GM21717 (cell line): Measurements from ENCODE around the gene SMCHD1.
A peak's percentile ranks its signal among the peaks of the same experiment; 100 is the strongest.
"Not testable (repeated sequence)": the region's sequence is repeated elsewhere in the genome, so short reads cannot be mapped to it uniquely, and the experiment has no call there.

Experiments used
- ATAC-seq: cut with Tn5 transposase; IDR thresholded peaks from one replicate; pipeline ENCODE4 v1.9.1; 2021; ENCODE audit warnings: mild to moderate bottlenecking, moderate library complexity; ENCODE audit not compliant: unreplicated experiment

The SMCHD1 gene

DNA sequence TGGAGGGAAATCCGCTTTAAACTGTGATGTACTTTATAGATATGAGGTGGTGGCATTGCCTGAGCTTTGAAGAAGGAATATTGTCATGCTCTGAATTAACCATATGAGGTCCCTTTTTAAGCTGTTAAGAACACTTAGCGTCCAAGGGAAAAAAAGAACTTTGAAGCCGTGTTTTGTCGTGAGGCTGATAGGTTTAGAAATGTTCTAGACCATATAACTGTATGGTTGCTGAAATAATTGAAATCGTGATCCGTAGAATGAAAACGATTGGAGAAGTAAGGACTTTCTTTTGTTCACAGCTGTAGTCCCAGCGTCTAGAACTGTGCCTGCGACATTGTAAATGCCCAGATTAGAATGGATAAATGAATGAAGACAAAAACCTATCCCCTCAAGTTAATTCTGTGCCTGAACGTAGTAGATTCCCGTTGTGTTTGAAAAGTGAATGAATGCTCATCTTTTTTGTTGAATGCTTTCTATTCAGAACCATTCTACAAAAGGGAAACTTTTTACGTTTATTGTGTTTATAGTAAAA lies 1.5 kb downstream of the SMCHD1 start:
- ATAC-seq = no peak

DNA sequence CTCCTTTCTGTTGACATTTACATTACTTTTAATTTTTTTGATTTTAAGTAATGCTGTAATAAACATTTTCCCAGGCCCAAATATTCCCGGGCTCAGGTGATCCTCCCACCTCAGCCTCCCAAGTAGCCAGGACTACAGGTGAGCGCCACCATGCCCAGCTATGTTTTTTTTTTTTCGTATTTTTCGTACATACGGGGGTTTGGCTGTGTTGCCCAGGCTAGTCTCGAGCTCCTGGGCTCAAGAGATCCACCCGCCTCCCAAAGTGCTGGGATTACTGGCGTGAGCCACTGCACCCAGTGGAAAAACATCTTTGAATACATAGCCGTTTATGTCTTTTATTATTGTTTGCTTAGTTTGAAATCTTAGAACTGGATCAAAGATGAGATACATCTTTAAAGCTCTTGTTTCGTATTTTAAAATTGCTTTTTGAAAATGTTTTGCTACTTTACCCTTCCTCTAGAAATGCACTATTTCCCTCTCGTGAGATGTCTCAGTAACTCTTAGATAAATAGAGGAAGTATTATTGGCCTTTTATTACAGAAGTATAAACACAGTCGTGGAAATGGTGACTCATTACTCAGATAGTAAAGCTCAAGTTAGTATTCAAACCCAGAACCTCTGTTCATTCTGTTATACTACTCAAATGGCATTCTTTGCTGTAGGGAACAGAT lies 2.4 kb downstream of the SMCHD1 start:
- no peak for ATAC-seq

DNA sequence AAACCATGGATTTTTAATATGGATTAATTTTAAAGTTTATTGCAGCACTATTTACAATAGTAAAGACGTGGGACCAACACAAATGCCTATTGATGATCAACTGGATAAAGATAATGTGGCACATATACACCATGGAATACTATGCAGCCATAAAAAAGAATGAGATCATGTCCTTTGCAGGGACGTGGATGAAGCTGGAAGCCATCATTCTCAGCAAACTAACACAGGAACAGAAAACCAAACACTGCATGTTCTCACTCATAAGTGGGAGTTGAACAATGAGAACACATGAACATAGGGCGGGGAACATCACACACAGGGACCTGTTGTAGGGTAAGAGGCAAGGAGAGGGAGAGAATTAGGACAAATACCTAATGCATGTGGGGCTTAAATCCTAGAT lies 5.3 kb downstream of the SMCHD1 start:
- ATAC-seq = not testable (repeated sequence)

DNA sequence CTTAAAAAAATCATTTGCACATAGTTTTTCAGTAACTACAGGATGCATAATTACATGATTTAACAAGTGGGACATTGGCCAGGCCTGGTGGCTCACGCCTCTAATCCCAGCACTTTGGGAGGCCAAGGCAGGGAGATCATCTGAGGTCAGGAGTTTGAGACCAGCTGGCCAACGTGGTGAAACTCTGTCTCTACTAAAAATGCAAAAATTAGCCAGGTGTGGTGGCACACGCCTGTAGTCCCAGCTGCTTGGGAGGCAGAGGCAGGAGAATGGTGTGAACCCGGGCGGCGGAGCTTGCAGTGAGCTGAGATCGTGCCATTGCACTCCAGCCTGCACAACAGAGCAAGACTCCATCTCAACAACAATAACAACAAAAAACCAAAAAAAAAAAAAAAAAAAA lies 6.8 kb downstream of the SMCHD1 start:
- not testable (repeated sequence) for ATAC-seq

DNA sequence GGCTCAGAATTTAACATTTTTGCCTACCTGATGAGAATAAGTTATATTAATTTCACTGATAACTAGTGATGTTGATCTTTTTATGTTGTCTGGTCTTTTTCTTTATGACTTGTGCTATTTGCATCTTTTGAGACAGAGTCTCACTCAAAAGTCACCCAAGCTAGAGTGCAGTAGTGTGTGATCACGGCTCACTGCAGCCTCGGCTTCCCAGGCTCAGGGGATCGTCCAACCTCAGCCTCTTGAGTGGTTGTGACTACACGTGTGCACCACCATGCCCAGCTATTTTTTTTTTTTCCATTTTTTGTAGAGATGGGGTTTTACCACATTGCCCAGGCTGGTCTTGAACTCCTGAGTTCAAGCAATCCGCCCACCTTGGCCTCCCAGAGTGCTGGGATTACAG lies 7.5 kb downstream of the SMCHD1 start:
- ATAC-seq = no peak

DNA sequence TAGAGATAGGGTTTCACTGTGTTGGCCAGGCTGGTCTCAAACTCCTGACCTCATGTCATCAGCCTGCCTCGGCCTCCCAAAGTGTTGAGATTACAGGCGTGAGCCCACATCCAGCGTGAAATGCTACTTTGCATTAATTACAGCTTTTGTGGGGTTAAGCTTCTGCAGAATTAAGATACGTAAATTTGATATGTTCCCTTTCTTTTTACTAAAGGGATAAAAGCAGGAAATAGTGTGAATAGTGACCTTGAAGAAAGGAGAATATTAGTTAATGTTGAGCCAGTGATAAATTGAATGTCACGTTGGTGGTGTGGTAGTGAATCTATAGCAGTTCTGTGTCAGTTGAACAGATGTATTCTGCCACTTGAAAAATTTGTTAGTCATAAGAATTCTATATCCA lies 16.9 kb downstream of the SMCHD1 start:
- no peak for ATAC-seq

DNA sequence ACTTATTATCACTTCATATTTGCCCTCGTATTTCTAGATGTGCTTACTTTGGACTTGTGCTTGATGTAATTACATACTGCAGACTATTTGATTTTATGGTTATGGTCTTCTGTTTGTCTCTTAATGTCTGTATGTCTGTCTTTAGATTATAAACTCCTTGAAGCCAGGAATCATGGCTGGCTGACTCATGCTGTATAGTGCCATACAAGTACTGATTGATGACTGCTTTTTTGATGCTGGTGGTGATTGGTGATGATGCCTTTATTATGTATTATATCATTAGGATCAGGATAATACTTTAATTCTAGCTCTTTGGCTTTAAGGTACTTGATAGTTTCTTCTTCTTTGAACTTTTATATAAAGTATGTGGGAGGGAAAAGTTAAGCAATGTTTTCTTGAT lies 17.3 kb downstream of the SMCHD1 start:
- no peak for ATAC-seq

DNA sequence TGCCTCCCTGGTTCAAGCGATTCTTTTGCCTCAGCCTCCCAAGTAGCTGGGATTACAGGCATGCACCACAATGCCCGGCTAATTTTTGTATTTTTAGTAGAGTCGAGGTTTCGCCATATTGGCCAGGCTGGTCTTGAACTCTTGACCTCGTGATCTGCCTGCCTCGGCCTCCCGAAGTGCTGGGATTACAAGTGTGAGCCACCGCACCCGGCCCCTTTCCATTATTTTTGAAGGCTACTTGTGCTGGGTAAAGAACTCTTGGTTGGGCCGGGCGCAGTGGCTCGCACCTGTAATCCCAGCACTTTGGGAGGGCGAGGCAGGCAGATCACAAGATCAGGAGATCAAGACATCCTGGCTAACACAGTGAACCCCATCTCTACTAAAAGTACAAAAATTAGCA lies 23.4 kb downstream of the SMCHD1 start:
- not testable (repeated sequence) for ATAC-seq

DNA sequence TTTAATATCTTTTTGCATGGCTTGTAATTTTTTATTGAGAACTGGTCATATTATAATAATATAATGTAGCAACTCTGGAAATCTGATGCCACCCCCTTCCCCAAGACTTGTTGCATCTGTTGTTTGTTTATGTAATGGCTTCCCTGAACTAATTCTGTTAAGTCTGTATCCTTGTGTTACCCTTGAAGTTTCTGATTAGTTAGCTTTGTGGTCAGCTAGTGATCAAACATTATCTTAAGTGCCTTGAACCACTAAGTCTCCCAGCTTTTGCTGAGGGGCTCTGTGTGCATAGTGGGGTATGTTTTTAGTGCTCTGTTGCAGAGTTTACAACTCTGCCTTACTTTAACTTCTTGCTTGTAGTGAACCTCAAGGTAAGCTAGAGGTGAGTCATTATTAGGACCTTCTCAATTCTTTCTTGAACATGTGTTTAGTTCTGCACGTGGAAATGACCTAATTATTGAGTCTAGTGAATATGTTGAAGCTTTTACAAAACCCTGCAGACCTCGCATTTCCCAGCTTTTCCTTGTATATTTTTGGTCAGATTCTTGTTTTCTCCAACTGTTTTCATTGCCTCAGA lies 24.8 kb downstream of the SMCHD1 start:
- ATAC-seq = no peak

DNA sequence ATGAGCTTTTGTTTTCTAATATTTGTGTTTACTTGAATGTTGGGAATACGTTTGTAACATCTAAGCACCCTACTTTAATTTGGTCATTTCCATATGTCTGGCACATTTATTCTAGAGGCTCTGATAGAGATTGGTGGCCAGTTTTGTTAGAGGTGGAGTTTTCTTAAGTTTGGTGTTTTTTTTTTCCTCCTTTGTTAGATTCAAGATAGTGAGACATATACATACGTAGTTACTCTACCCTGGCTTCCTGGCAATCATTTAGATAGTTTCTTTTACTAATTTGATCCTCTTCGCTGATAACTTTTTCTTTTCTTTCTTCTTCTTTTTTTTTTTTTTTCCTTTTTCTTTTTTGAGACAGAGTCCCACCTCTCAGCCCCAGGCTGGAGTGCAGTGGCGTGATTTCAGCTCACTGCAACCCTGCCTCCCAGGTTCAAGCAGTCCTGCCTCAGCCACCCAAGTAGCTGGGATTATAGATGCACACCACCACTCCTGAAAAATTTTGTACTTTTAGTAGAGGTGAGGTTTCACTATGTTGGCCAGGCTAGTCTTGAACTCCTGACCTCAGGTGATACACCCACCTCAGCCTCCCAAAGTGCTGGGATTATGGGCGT lies 26.6 kb downstream of the SMCHD1 start:
- no peak for ATAC-seq

DNA sequence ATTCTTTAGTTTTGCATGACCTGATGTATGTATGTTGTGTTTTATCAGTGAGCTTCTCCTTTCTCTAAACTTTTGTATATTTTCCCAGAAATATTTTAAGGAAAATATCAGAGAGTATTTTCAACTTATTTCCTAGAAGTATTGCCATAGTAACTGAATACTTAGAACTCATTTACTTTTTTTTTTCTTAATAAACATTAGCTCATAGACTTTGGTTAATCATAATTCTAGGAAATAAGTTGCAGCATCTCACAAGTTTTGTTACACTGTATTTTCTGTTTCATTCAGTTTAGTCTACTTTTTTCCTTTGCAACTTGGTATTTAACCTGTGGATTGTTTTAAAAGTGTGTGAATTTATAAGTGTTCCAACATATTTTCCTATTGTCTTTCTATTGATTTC lies 27.5 kb downstream of the SMCHD1 start:
- no peak for ATAC-seq

DNA sequence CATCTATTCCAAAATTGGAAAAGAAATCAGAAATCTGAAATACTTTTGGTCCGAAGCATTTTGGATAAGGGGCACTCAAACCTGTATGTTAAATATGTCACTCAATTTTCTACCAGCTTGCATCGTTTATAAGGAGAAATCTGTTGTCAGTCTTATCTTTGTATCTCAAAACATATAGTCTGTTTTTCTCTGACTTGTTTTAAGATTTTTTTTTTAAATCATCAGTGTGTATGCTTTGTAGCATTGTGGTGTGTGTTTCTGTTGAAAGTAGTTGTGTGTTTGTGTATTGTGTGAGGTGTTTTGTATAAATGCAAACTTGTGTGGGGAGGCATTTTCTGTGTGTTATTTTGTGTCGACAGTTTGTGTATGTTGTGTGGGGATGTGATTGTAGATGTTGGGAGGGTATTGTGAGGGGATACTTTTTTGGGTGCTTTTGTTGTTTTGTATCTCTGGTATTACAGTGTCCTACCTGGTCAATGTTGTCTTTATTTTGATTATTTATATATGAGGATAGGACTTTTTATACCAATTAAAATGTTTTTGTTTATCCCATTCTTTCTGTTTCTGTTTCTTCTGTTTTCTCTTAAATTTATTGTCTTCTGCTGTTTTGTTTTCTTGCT lies 30.9 kb downstream of the SMCHD1 start:
- ATAC-seq = no peak

DNA sequence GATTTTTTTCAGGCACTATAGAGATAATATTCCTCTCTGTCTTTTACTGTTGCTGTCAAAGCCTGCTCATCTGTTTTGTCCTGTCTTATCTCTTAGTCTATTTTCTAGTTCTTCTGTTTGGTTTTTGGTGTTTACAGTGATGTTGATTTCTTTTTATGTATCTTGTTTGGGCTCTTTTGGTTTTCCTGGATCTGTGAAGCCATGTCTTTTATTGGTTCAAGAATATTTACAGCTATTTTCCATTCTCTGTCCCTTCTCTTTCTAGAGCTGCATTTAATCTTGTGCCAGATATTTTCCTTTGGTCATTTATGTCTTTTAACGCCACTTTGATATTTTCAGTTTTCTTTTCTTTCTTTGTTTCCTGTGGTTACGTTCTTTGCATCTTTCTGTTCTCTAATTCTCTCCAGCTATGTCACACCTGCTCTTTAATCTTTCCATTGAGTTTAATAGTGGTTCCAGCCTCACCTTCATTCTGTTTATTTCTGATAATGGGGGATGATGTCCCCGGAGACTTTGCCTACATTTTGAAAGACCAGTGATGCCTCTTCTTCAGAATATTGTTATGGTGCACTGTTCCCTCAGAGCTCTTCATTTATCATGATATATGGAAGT lies 32.0 kb downstream of the SMCHD1 start:
- ATAC-seq = peak; percentile 78

DNA sequence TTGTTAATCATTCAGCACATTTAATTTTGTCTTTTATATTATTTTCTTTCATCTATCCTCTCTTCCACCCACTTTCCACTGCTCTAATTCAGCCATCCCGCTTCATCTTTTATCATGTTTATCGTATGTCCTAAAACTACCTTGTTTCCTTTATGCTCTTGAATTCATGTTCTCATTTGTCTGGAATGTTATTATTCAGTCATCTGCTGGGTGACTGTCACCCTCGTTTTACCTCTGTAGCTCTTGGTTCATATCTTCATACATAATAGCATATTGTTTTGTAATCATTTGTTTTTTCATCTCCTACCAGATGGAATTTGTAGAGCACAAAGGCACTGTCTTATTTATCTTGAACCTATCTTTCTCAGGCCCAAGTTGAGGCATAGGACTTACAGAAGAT lies 37.0 kb downstream of the SMCHD1 start:
- no peak for ATAC-seq

DNA sequence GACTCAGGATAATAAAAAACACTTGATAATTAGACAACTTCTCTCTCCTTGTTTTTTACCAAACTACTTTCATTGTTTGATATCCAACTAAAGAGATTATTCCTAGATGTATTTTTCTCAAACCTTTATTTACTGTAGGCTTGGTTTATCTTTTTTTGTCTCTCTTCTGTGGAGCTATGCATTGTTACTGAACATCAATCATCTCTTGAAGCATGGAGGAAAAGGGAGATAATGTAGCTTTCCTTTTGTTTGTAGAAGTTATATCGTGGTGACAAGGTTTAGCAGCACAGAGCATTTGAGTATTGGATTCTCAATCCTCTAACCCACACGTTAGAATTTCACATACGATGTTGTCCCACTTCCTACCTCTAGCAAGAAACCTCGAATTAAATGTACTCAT lies 41.7 kb downstream of the SMCHD1 start:
- ATAC-seq = no peak

DNA sequence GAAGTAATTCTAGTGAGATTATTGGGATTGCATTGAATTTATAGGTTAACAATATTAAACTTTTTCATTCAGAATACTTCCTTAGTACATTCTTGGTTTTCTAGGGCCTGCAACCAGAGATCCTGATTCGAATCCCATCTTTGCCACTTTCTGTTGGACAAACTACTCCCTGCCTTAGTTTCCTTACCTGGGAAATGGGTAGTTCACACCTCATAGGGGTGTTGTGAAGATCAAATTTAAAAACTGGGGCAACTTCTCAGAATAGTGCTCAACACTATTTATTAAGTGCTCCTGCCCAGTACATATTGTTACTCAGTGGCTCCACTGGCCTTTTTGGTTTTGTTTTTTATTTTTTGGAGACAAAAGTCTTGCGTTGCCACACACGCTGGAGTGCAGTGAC lies 43.5 kb downstream of the SMCHD1 start:
- ATAC-seq = no peak

DNA sequence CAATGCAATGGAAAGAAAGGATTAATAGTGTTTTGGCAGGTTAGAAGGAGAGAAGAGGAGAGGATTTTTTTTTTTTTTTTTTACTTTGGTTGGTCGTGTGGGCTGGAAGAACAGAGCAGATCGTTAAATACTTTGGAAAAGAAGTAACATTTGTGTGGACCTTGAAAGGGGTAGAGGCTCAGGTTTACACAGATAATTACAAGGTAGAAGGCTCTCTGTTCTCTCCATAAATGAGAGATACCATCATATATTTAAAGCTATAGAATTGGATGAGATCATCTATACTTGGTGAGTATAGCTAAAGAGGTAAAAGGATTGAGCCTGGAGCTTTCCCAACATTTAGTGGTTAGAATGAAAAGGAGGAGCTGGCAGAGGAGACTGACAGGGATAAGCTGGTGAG lies 49.0 kb downstream of the SMCHD1 start:
- ATAC-seq = no peak

DNA sequence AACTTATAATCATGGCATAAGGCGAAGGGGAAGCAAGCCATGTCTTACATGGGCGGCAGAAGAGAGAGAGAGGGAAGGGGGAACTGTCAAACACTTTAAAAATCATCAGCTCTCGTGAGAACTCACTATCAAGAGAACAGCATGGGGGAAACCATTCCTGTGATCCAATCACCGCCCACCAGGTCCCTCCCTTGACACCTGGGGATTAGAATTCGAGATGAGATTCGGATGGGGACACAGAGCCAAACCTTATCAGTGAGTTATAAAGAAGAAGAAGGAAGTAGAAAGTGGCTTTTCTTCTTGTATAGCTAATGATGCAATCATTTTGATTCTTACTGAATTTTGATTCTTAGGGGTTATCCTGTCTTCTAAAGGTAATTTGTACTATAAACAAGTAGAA lies 51.4 kb downstream of the SMCHD1 start:
- ATAC-seq = no peak

DNA sequence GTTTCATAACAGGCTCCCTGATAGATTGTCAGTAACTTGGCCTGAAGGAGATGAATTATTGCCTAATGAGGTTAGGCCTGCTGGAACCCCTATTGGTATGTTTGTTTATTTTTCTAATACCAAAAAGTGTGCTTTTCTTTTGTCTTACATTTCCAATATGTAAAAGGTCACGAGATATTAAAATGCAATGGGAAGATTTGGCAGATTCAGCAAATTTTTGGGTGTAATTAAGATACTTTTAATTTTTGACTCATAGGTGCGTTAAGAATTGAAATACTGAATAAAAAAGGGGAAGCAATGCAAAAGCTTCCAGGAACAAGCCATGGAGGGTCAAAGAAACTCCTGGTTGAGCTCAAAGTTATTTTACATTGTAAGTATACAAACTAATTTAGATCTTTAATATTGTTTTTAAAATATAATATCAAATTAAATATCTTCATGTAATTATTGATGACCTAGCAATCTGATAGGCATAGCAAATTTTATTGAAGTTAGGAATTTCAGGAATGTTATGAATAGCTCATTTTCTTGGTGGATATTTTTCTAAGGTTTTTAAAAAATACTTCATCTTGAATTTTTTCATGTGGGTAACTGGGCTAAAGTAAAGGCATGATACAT lies 52.1 kb downstream of the SMCHD1 start:
- no peak for ATAC-seq

DNA sequence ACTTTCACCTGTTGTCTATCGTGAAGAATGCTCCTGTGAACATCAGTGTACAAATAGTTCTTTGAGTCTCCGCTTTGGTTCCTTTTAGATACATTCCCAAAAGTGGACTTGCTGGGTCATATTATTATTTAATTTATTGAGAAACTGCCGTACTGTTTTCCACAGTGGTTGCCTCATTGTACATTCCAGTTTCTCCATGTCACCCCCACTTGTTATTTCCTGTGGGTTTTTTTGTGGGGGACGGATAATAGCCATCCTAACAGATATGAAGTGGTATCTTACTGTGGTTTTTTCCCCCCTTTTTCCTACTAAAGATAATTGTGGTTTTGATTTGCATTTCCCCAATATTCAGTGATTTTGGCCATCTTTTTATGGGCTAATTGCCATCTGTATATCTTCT lies 53.8 kb downstream of the SMCHD1 start:
- ATAC-seq = no peak

DNA sequence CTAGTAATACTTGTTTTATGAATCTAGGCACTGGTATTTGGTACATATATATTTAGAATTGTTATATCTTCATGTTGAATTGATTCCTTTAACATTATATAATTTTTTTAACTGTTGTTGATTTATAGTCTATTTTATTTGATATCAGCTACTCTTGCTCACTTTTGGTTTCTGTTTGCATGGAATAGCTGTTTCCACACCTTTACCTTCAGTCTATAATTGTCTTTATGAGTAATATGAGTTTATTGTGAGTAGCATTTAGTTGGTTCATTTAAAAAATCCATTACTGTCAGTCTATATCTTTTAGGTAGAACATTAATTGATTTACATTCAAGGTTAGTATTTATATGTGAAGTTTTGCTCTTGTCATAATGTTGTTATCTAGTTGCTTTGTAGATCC lies 58.6 kb downstream of the SMCHD1 start:
- ATAC-seq = no peak
